Renal cortex interstitium (tissue), 11 donors: ENCODE results near the gene TMEM14A. TPM values are rescaled to one million over a fixed set of nuclear protein-coding genes. Genes with fewer than 3 reads are reported as not detected.
"Not testable (repeated sequence)": the region's sequence is repeated elsewhere in the genome, so short reads cannot be mapped to it uniquely, and the experiment has no call there.

Experiments used
- DNase-seq, 11 donors: peaks; one replicate each; pipeline ENCODE4 v3.0.0-alpha.2; 2013; ENCODE audit warnings: low read depth in 9 of 11, low spot score in 4 of 11; ENCODE audit errors: extremely low read depth in 1 of 11
- polyA plus RNA-seq, 3 donors: library from polyadenylated mRNA; unstranded; fragments of 120-200 nt; gene quantifications; one replicate each; pipeline ENCODE4 v1.2.1, GENCODE V29; 2013; ENCODE audit not compliant: insufficient read length in 3 of 3

TMEM14A gene
- polyA plus RNA-seq, 3 donors = 43.4 to 48.2 (median 44.3) TPM

DNA sequence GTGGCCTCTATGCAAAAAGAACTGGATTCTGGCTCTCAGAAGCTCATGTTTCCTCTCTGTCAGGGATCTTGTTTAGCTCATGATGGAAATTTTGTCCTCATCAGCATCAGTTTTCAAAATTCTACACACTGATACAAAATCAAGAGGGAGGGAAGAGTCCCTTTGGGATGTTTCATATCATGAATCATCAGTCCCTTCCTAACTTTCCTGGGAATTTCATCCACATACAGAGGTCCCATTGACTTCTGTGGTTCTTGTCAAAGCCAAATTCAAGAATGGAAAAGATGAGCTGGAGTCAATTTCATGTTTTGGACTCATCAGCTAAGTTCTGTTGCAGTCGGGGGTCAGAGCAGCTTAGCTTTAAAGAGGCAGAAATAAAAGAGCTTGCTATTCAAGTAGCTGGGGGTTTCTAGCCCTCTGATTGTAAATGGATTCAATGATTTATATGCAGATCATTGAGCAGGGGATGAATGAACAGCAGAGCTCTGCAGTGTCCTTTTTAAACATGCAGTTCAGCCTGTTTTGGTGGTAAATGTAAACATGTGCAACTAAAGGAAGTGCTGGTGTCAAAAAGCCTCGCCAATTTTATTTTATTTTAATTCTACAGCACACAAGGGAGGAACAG, 21.3 kb upstream of the TMEM14A start:
- no peak for DNase-seq

DNA sequence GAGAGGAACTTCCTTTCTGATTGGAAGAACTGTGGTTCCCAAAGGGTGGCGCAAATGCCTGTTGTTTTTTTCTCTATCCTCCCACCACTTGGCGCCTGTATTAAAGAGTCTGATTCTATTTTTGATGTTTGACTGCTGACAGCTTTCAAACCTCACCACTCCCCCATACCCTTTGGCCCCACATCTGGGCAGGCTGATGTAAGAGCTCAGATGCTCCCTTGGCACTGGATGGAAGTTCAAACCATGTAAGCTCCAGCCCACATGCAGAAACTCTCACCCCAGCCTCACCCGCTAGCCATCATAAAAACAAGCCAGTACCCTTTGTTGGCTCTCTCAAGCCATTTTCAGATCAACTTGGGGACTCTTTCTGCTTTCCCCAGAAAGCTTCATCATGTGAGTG, 20.0 kb upstream of the TMEM14A start:
- no peak for DNase-seq

DNA sequence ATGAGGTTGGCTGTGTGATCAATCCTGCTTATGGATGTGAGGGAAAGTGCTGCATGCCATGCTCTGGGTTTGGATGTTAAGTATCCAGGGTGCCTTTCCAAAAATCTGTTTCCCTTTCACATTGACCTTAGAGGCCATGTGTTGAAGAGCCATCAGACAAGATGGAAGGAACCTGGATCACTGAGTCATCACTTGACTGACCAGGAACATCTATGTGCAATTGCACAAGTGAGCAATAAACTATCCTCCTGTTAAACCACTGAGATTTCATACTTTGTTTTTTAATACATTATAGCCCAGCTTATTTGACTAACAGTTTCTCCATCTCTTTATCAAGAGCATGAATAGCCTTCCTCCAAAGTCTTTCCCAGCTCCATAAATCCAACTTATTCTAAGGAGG, 17.8 kb upstream of the TMEM14A start:
- DNase-seq = no peak

DNA sequence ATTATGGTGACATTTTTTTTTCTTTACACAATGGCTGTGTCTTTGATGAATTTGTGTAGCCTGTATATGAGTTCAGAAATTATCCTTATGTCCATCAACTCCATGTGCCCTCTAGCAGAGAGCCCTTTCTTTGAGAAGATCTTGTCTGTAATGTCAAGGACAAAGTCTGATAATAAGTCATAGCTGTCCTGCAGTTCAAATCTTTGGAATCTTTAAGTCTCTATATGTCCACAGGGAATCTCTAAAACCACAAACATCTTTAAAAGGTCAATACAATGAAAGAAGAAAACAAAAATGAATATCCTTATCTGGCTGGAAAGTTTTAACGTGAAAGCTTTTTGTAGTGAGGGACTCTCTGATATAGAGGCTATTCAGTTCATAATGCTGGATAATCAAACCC, 16.9 kb upstream of the TMEM14A start:
- no peak for DNase-seq

DNA sequence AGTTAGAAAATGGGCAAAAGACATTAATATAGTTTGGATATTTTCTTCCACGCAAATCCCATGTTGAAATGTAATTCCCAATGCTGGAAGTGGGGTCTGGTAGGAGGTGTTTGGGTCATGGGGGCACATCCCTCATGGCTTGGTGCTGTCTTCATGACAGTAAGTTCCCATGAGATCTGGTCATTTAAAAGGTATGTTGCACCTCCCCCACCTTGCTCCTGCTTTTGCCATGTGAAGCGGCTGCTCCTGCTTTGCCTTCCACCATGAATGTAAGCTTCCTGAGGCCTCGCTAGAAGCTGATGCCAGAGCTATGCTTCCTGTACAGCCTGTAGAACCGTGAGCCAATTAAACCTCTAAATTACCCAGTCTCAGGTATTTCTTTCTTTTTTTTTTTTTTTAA, 16.3 kb upstream of the TMEM14A start:
- DNase-seq = no peak

DNA sequence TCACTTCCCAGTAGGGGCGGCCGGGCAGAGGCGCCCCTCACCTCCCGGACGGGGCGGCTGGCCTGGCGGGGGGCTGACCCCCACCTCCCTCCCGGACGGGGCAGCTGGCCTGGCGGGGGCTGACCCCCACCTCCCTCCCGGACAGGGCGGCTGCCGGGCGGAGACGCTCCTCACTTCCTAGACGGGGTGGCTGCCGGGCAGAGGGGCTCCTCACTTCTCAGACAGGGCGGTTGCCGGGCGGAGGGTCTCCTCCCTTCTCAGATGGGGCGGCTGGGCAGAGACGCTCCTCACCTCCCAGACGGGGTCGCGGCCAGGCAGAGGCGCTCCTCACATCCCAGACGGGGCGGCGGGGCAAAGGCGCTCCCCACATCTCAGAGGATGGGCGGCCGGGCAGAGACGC, 15.0 kb upstream of the TMEM14A start:
- not testable (repeated sequence) for DNase-seq

DNA sequence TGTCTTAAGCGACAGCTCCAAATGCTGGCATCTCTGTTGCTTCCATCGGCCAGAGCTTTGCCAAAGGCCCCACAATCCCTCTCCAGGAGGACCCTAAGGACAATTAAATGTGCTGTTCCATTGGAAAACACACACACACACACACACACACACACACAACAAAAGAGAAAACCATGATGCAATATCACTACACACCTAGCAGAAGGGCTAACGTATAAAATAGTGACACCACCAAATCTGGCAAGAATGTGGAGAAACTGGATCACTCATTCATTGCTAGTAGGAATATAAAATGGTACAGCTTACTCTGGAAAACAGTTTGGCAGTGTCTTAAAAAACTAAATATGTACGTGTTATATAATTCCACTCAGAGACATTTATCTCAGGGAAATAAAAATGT, 13.0 kb upstream of the TMEM14A start:
- no peak for DNase-seq

DNA sequence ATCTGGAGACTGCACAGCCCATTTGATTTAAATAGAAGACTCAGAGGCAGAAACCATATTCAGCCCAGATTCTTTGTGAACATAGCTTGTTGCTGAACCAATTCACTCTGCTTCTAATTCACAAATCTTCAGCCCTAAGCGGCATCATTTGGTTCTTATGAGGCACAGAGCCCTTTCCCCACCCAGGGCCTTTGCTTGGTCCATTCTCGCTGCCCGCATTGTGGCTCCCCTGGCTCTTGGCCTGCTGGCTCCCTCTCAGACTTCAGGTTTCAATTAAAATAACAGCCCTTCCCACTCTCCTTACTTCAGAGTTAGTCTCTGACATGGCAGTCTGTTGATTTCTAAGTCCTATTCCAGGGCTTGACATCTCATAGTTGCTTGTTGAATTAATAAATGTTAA, 9.4 kb upstream of the TMEM14A start:
- DNase-seq = no peak

DNA sequence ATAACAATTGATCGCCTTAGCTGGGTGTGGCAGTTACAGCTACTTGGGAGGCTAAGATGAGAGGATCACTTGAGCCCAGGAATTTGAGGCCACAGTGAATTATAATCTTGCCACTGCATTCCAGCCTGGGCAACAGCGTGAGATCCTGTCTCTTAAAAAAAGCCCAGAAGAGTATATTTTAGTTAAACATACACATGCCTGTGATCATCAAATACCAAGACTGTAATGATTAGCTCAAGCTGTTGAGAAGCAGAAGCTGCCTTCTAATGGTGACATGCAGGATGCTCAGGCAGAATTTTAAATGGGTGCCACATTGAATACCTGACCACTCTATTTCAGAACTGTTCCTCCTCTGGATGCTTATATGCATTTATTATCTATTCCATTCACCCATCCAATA, 8.9 kb upstream of the TMEM14A start:
- DNase-seq = no peak

DNA sequence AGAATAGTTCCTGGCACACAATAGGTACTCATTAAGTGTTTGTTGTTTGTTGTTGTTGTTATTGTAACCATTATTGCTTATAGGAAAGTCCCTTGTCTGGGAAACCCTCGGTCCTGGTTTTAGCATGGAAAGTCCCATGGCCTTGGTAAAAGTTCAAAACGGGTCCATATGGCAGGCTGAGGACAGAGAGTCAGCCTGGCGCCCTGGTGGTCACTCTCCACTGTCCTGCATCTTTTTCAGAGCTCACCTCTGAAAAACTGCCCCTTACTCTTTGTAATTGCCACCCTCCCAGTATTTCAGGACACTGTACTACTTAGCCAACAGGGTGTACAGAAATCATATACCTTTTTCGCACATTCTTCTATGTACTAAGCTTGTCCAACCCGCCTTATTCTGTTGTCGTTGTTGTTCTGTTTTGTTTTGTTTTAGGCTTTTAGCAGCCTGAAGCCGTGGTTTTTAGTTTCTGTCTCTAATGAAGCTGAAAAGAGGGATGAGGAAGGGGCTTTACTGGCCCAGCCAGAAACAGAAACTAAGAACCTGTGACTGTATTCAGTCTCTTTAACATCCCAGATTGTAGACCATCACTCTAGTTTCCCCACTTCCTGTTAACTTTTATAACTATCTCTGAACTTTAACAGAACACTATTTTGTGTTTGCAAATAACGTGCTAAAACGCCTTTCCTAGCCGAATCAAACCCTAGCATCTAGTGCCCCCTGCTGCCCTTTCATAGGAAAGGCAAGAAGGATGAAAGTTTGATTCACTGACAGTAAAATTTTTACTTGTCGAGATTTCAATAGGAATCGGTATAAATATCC, 7.6 kb upstream of the TMEM14A start:
- DNase-seq = peak; percentile 59 to 84 (median 78)

DNA sequence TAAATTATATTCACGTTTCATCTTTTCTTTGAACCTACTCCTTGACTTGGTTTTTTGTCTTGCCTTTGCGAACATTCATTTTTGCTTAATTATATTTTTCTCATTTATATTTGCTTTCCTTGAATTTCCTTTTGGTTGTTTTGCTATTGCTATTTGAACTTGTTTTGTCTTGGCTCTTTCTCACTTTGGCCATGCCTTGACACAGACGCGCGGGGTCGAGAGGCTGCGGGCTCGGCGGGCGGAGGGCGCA, 7.1 kb upstream of the TMEM14A start:
- DNase-seq = no peak

DNA sequence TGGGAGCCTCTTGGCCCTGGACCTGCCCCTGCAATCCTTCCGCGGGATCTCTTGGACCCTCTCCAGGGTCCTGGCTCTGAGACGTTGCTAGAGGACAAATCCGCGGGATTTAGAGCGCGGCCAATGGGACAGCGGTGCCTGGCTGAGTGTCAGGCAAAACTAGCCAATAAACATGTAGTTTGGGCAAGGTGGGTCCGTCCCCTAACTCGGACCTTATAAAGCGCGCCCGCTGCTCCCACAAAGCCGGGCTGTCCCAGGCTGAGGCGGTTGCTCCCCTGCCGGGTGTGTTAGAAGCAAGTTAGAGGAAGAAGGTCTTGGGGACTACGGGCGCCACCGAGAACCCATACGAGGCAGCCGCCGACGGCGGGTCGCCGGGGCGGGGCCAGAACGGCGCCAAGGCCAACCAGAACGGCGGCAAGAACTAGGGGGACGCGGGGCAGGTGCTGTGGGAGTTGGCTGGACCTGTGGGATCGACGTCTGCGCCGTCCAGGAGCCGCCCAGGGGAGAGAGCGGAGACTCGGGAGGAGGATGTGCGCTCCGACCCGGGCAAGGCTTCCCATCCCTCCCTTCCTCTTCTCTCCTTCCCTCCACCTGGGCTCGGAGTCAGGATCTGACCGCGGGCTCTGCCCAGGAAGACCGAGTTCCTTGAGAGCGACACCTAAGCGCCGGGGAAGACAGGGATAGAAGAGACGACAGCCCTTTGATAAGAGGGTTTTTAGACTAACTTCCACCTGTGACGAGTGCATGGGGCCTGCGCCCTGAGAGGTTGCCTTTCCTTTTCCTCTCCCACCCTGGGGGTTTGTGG, 6.5 kb upstream of the TMEM14A start:
- DNase-seq = peak; percentile 85 to 95 (median 89)

DNA sequence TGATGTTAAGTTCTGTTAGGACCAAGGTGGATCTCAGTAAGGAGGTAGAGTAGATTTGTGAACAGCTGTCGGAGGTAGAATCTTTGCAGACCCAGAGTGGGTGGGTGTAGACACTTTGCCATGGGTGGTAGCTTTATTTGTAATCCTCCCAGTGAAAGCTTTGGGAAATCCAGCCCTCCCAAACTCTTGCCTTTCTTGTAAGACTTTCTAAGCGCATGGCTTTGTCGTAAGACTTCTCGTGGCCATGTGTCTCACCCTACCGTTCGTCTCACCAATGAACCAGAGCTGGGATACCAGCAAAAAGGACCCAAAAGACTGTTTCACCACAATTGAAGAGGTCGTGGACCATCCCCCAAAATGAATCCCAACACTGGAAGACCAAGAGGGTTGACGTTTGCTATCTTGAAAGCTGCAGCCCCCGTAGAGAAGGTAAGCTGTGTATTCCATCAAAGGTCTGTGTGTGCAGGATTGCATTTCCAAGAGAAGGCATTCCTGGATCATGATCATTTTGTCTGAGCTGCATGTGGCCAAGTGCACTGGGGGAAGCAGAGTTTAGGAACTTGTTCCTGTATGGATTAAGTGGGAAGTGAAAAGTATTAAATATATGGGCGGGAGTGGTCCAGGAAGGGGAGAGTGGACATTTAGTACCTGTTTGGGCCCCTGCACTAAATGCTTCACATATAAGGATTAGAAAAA, 5.8 kb upstream of the TMEM14A start:
- DNase-seq = no peak

DNA sequence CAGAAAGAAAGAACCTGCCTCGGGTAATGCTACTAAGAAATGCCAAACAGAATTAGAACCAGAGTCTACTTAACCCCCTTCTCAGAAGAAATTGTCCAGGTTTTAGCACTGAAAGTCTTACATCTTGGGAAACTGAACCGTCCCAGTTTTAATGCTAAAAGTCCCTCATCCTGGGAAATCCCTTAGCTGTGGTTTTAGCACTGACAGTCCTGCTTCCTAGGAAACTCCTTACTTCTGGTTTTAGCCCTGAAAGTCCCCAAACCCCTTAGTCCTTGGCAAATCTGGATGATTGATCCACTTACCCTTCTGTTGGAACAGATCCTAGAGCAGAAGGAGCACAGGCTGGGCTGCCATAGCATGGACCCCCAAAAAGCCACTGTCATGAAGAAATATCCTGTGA, 4.8 kb upstream of the TMEM14A start:
- DNase-seq = no peak

DNA sequence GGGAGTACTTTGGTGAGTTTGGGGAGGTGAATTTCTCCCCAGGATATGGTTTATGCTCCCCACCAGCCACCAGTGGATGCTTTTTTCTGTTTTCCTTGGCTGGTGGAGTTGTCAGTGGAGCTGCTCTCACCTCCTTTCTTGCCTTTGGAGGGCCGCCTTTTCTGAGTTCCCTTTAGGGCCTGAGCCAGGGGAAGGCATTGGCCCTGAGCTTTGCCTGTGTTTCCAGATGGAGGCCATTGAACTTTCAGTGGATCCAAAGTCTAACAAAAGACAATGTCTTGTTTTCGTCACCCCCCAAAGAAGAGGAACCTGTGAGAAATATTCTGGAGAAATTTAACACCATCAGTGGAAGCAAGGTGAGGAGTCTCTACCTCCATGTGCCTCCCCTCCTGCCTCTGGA, 4.4 kb upstream of the TMEM14A start:
- DNase-seq = no peak

DNA sequence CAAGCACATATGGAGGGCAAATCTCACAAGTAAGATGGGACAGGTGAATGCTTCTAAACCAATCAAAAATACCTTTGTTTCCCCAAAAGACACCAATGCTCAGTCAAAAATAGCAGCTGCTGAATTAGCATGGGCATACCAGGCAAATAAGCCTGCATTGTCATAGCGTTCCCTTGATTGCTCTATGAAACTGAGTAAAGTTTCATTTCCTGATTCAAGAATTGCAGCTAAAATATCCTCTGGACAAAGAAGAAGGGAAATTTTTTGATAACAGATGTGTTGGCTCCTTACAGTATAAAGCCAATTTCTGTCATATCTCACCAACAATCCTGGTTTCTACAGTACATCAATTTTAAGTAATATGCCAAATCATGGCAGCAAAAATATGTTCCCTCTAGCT, 3.3 kb upstream of the TMEM14A start:
- no peak for DNase-seq

DNA sequence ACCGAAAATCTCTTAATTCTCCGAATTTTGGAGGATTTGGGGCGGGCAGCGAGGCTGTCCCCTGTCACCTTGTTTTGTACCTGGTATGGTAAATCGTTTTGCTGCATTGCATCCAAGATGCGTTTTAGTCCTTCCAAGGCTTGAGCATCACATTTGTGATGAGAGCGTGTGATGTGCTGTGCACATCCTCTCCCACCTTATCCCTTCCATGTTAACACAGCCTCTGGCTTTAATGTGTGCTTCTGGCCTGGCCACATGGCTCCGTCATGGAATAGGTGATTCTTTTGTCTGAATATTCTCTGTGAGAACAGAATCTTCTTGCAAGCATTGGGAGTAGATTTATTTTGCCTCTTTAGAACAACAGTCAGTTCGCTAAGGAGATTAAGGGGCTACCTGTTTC, 763 bp downstream of the TMEM14A start:
- DNase-seq = no peak

DNA sequence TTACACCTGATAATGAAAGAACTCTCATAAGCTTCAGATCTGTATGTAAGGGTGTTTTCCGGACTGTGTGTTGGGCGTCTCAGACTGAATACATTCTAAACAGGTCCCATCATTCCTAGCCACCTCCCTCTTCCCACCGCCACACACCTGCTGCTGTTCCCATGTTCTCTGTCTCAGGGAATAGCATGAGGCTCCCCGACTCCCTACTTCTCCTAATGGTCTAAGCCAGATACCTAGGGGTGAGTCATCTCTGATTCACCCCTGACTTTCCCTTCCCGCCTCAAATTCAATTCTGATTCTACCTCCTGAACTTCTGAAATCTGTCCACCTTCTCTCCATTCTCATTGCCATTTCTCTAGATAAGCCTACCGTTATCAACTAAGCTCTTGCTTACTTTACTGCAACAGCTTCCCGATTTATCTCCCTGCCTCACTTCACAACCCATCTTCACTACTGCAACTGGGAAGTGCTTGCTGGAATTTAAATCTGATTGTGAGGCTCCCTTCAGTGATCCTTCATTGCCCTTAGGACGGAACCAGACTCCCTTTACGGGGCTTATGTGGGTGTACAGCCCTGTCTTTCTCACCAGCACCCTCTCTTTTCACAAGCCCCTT, 1.6 kb downstream of the TMEM14A start:
- DNase-seq = no peak

DNA sequence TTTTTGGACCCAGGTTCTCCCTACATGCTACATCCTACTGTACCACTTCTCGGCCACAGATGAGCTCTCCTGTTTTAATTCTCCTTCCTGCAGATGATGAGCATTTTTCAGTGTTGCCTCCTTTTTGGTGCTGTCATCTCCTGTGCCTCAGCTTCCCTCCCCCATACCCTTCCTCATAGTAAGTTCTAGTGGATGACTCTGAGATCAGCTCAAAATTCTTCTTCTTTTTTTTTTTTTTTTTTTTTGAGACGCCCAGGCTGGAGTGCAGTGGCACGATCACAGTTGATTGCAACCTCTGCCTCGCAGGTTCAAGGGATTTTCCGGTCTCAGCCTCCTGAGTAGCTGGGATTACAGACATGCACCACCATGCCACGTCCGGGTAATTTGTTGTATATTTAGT, 3.8 kb downstream of the TMEM14A start:
- DNase-seq = no peak
